Right atrium auricular region (tissue), 2 donors: ENCODE results near the gene LRRN3. TPM values are rescaled to one million over a fixed set of nuclear protein-coding genes. Genes with fewer than 3 reads are reported as not detected.
A peak's percentile ranks its signal among the peaks of the same experiment; 100 is the strongest.

Source experiments
- DNase-seq: peaks from one replicate; pipeline ENCODE4 v3.0.0-alpha.2; 2019; ENCODE audit warnings: low spot score
- H3K27ac ChIP-seq, 2 donors: fragments of 200-600 bp; sonication (generic); 1 replicate in 1 of 2; 2 replicates in 1 of 2; pipeline ENCODE4 v1.5.1; 2016 to 2019
- H3K27me3 ChIP-seq, 2 donors: fragments of 200-600 bp; sonication (generic); one replicate each; pipeline versions ENCODE4 v1.5.1 to v1.6.0; 2017 to 2019
- H3K36me3 ChIP-seq: fragments of 200-600 bp; sonication (generic); one replicate; pipeline ENCODE4 v1.5.1; 2016
- H3K4me1 ChIP-seq, 2 donors: fragments of 200-600 bp; sonication (generic); one replicate each; pipeline versions ENCODE4 v1.5.1 to v1.6.0; 2017 to 2019
- H3K4me3 ChIP-seq, 2 donors: fragments of 200-600 bp; sonication (generic); 1 replicate in 1 of 2; 2 replicates in 1 of 2; pipeline ENCODE4 v1.5.1; 2017 to 2019; ENCODE audit warnings: mild to moderate bottlenecking in 1 of 2, moderate library complexity in 1 of 2
- H3K9me3 ChIP-seq, 2 donors: fragments of 200-600 bp; sonication (generic); one replicate each; pipeline ENCODE4 v1.5.1; 2019
- total RNA-seq, 2 donors: library from RNA; depleted of rRNA; stranded (reverse); fragments of >200 nt; gene quantifications; one replicate each; pipeline ENCODE4 v1.1.0, GENCODE V29; 2016
- TF ChIP-seq, protein P1 (sequence below), 2 donors: fragments of 200-600 bp; sonication (generic); IDR thresholded peaks; one replicate each; pipeline ENCODE4 v1.5.1; 2019; ENCODE audit warnings: antibody characterized with exemption in 2 of 2

The LRRN3 gene
- 10 to 100 TPM in 1 of 2 donors, 1 to 10 TPM in 1; 6.6 to 66.7 TPM for total RNA-seq

DNA sequence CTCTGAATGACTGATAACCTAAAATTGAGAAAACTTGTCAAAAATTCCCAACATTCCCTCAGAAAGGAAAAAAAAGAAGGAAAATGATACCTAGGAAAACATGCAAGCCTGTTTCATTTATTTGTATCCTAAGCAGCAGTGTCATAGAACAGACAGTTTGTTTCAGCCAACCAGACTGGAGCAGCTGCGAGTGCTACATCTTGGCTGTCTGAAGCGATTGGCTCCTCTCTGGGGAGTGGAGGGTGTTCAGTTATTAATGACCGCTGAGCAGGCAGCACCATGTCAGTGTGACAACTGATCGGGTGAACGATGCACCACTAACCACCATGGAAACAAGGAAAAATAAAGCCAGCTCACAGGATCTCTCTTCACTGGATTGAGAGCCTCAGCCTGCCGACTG is at the start of gene LRRN3:
LRRN3 (plus strand) TSS at position 282 of the 400 bp plus-strand sequence. CDS start 31,646 bp downstream, outside the sequence.
- no peak for DNase-seq
- Histone ChIP-seq H3K27ac (peak within 1 kb of the TSS; percentile 24 to 70), H3K4me3 (peak within 1 kb of the TSS; percentile 48 to 55), H3K4me1 (peaks cover 0 to 9% of the 10 kb centered on the region in 2 donors), H3K36me3 (no peaks in the 10 kb centered on the region), H3K9me3 (no peaks in the 10 kb centered on the region), H3K27me3 (no peaks in the 10 kb centered on the region)
- TF ChIP-seq, protein P1, sequence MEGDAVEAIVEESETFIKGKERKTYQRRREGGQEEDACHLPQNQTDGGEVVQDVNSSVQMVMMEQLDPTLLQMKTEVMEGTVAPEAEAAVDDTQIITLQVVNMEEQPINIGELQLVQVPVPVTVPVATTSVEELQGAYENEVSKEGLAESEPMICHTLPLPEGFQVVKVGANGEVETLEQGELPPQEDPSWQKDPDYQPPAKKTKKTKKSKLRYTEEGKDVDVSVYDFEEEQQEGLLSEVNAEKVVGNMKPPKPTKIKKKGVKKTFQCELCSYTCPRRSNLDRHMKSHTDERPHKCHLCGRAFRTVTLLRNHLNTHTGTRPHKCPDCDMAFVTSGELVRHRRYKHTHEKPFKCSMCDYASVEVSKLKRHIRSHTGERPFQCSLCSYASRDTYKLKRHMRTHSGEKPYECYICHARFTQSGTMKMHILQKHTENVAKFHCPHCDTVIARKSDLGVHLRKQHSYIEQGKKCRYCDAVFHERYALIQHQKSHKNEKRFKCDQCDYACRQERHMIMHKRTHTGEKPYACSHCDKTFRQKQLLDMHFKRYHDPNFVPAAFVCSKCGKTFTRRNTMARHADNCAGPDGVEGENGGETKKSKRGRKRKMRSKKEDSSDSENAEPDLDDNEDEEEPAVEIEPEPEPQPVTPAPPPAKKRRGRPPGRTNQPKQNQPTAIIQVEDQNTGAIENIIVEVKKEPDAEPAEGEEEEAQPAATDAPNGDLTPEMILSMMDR (IDR thresholded peaks at IDR 0.05), result no peak

- TF ChIP-seq, protein P1 (IDR thresholded peaks at IDR 0.05), result no peak
- H3K4me1 ChIP-seq, result no peaks in the 10 kb centered on the region
- DNase-seq, result no peak
- H3K27ac ChIP-seq, result no peak overlapping the region
- H3K4me3 ChIP-seq, result no peak overlapping the region
- no peaks in the 10 kb centered on the region for H3K36me3 ChIP-seq
- H3K9me3 ChIP-seq, result no peaks in the 10 kb centered on the region
- no peaks in the 10 kb centered on the region for H3K27me3 ChIP-seq
Measured at GRCh38 chr7:111041577-111041976, 49.4 kb upstream of the LRRN3 start.

DNA sequence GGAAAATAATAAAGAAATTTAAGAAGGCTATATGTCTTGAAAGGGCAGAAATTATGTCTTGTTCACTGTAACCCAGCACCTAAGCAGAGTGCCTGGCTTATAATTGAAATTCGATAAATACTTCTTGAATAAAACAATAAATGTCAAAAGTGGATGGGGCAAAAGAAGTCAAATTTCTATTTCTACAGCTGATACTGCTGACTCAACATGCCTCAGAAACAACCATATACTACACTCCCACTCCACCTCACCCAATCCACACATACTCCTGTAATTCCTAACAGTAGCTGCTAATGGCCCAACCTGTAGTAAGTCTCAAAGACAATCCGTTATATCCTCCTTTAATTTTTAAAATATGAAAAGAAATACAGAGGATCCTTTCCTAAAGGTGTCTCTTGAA is 48.1 kb upstream of the LRRN3 start:
- TF ChIP-seq, protein P1 (IDR thresholded peaks at IDR 0.05), result no peak
- Histone ChIP-seq H3K4me3 (no peak overlapping the region), H3K36me3 (no peaks in the 10 kb centered on the region), H3K27ac (no peak overlapping the region), H3K27me3 (no peaks in the 10 kb centered on the region), H3K4me1 (no peaks in the 10 kb centered on the region), H3K9me3 (no peaks in the 10 kb centered on the region)
- no peak for DNase-seq

GRCh38 chr7:111043561-111043960 is 47.4 kb upstream of the LRRN3 start:
- Histone ChIP-seq H3K27me3 (no peaks in the 10 kb centered on the region), H3K27ac (no peak overlapping the region), H3K36me3 (no peaks in the 10 kb centered on the region), H3K4me1 (no peaks in the 10 kb centered on the region), H3K9me3 (no peaks in the 10 kb centered on the region), H3K4me3 (no peak overlapping the region)
- TF ChIP-seq, protein P1 (IDR thresholded peaks at IDR 0.05), result no peak
- no peak for DNase-seq

DNA sequence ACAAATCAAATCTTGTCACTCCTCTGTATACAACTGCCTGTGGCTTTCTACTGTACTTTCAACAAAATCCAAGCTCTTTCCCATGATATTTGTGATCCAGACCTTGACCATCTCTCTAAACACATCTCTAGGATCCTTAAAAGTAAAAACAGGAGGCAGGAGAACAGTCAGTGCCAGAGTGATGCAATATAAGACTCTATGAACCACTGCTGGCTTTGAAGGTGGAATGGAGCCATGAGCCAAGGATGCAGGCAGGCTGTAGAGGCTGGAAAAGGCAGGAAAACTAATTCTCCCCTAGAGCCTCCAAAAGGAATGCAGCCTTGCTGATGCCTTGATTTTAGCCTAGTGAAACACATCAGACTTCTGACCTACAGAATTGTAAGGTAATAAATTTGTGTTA is 45.5 kb upstream of the LRRN3 start:
- TF ChIP-seq, protein P1 (IDR thresholded peaks at IDR 0.05), result no peak
- Histone ChIP-seq H3K27ac (no peak overlapping the region), H3K4me3 (no peak overlapping the region), H3K36me3 (no peaks in the 10 kb centered on the region), H3K27me3 (no peaks in the 10 kb centered on the region), H3K4me1 (no peaks in the 10 kb centered on the region), H3K9me3 (no peaks in the 10 kb centered on the region)
- no peak for DNase-seq

GRCh38 chr7:111047595-111047994 is 43.3 kb upstream of the LRRN3 start:
- Histone ChIP-seq H3K9me3 (no peaks in the 10 kb centered on the region), H3K4me1 (no peaks in the 10 kb centered on the region), H3K4me3 (no peak overlapping the region), H3K36me3 (no peaks in the 10 kb centered on the region), H3K27ac (no peak overlapping the region), H3K27me3 (no peaks in the 10 kb centered on the region)
- no peak for DNase-seq
- TF ChIP-seq, protein P1 (IDR thresholded peaks at IDR 0.05), result no peak
